H9 (cell line): Measurements from ENCODE around the gene PHLDB1. TPM values are rescaled to one million over a fixed set of nuclear protein-coding genes. Genes with fewer than 3 reads are reported as not detected.

Source experiments
- DNase-seq: peaks from one replicate; pipeline ENCODE4 v3.0.0-alpha.2; 2017
- H2AFZ ChIP-seq: one replicate; pipeline ENCODE4 v1.6.1; 2013; ENCODE audit warnings: mild to moderate bottlenecking, low read length, control low read depth, moderate library complexity
- H2AK5ac ChIP-seq: 2 replicates; pipeline ENCODE4 v1.6.1; 2013; ENCODE audit warnings: low read length, control low read depth, mixed read lengths; ENCODE audit not compliant: insufficient read length
- H2BK120ac ChIP-seq: one replicate; pipeline ENCODE4 v1.6.1; 2013; ENCODE audit warnings: low read depth, mild to moderate bottlenecking, low read length, control low read depth, inconsistent platforms; ENCODE audit not compliant: poor library complexity, severe bottlenecking
- H2BK12ac ChIP-seq: 2 replicates; pipeline ENCODE4 v1.6.1; 2013; ENCODE audit warnings: low read length, control low read depth, mixed read lengths, low read depth; ENCODE audit not compliant: insufficient read length
- H2BK15ac ChIP-seq: 2 replicates; pipeline ENCODE4 v1.6.1; 2013; ENCODE audit warnings: low read depth, low read length, control low read depth
- H2BK20ac ChIP-seq: one replicate; pipeline ENCODE4 v1.6.1; 2013; ENCODE audit warnings: low read depth, mild to moderate bottlenecking, low read length, control low read depth, inconsistent platforms; ENCODE audit not compliant: poor library complexity, severe bottlenecking
- H2BK5ac ChIP-seq: 2 replicates; pipeline ENCODE4 v1.6.1; 2013; ENCODE audit warnings: low read length, control low read depth, mixed read lengths; ENCODE audit not compliant: insufficient read length
- H3K14ac ChIP-seq: 2 replicates; pipeline ENCODE4 v1.6.1; 2013; ENCODE audit warnings: low read length, control low read depth; ENCODE audit not compliant: insufficient read depth
- H3K18ac ChIP-seq: 2 replicates; pipeline ENCODE4 v1.6.1; 2013; ENCODE audit warnings: low read depth, mild to moderate bottlenecking, mixed read lengths, low read length, control low read depth; ENCODE audit not compliant: insufficient read length
- H3K23ac ChIP-seq: 2 replicates; pipeline ENCODE4 v1.6.1; 2013; ENCODE audit warnings: low read length, control low read depth, mixed read lengths, low read depth; ENCODE audit not compliant: insufficient read length
- H3K23me2 ChIP-seq: 2 replicates; pipeline ENCODE4 v1.6.1; 2013; ENCODE audit warnings: low read depth, mild to moderate bottlenecking, mixed read lengths, low read length, control low read depth; ENCODE audit not compliant: insufficient read length, poor library complexity, severe bottlenecking
- H3K27ac ChIP-seq: 2 replicates; pipeline ENCODE4 v1.5.1; 2013; ENCODE audit warnings: low read length, control low read depth, mixed read lengths, low read depth; ENCODE audit not compliant: insufficient read length
- H3K27me3 ChIP-seq: 2 replicates; pipeline ENCODE4 v1.6.1; 2013; ENCODE audit warnings: low read length, control low read depth, inconsistent platforms; ENCODE audit not compliant: insufficient read depth
- H3K4ac ChIP-seq: 2 replicates; pipeline ENCODE4 v1.6.1; 2013; ENCODE audit warnings: low read depth, mild to moderate bottlenecking, control low read depth, inconsistent platforms, low read length, moderate library complexity
- H3K4me1 ChIP-seq: 2 replicates; pipeline ENCODE4 v1.6.1; 2013; ENCODE audit warnings: low read length, control low read depth, inconsistent platforms; ENCODE audit not compliant: insufficient read depth
- H3K4me2 ChIP-seq: 2 replicates; pipeline ENCODE4 v1.6.1; 2013; ENCODE audit warnings: low read length, control low read depth, mixed read lengths; ENCODE audit not compliant: insufficient read length, insufficient read depth
- H3K56ac ChIP-seq: 2 replicates; pipeline ENCODE4 v1.6.1; 2013; ENCODE audit warnings: low read depth, mild to moderate bottlenecking, mixed read lengths, low read length, control low read depth; ENCODE audit not compliant: insufficient read length
- H3K79me1 ChIP-seq: 2 replicates; pipeline ENCODE4 v1.6.1; 2013; ENCODE audit warnings: low read depth, mild to moderate bottlenecking, moderate library complexity, low read length, control low read depth, inconsistent platforms; ENCODE audit not compliant: insufficient read depth, poor library complexity, severe bottlenecking
- H3K79me2 ChIP-seq: 2 replicates; pipeline ENCODE4 v1.6.1; 2013; ENCODE audit warnings: low read length, control low read depth, inconsistent platforms; ENCODE audit not compliant: insufficient read depth
- H3K9ac ChIP-seq: 2 replicates; pipeline ENCODE4 v1.6.1; 2013; ENCODE audit warnings: low read length, control low read depth, mixed read lengths; ENCODE audit not compliant: insufficient read length; ENCODE audit errors: extremely low read depth
- H3K9me3 ChIP-seq: one replicate; pipeline ENCODE4 v1.6.1; 2013; ENCODE audit warnings: low read depth, low read length, inconsistent platforms; ENCODE audit not compliant: control insufficient read depth
- H3T11ph ChIP-seq: one replicate; pipeline ENCODE4 v1.6.1; 2013; ENCODE audit warnings: mild to moderate bottlenecking, low read length, control low read depth, inconsistent platforms
- H4K20me1 ChIP-seq: one replicate; pipeline ENCODE4 v1.6.1; 2013; ENCODE audit not compliant: control insufficient read depth, insufficient read length, insufficient read depth
- H4K5ac ChIP-seq: 2 replicates; pipeline ENCODE4 v1.6.1; 2013; ENCODE audit warnings: low read depth, mild to moderate bottlenecking, mixed read lengths, low read length, control low read depth; ENCODE audit not compliant: insufficient read length
- H4K8ac ChIP-seq: replicated peaks from 2 replicates; pipeline ENCODE4 v1.6.1; 2013; ENCODE audit warnings: low read length, control low read depth, mixed read lengths, low read depth; ENCODE audit not compliant: insufficient read length
- H4K91ac ChIP-seq: 2 replicates; pipeline ENCODE4 v1.6.1; 2013; ENCODE audit warnings: low read depth, mild to moderate bottlenecking, moderate library complexity, mixed read lengths, low read length, control low read depth; ENCODE audit not compliant: insufficient read length
- H3K27ac Mint-ChIP-seq, 3 experiments: 2 replicates in 2 of 3; 3 replicates in 1 of 3; pipeline ENCODE4 v1.8.0; 2020 to 2021; ENCODE audit warnings: mixed read lengths in 3 of 3, mild to moderate bottlenecking in 1 of 3, moderate library complexity in 1 of 3
- H3K27me3 Mint-ChIP-seq: 2 replicates; pipeline ENCODE4 v1.8.0; 2021; ENCODE audit warnings: low read depth, mild to moderate bottlenecking, moderate library complexity, mixed read lengths
- H3K36me3 Mint-ChIP-seq, 3 experiments: 2 replicates in 2 of 3; 3 replicates in 1 of 3; pipeline ENCODE4 v1.8.0; 2020 to 2021; ENCODE audit warnings: low read depth in 3 of 3, mixed read lengths in 3 of 3; ENCODE audit not compliant: insufficient read depth in 1 of 3
- H3K4me1 Mint-ChIP-seq, 2 experiments: 2 replicates each; pipeline ENCODE4 v1.8.0; 2020; ENCODE audit warnings: mixed read lengths in 2 of 2
- H3K4me3 Mint-ChIP-seq, 2 experiments: 2 replicates in 1 of 2; 3 replicates in 1 of 2; pipeline ENCODE4 v1.8.0; 2020 to 2021; ENCODE audit warnings: mild to moderate bottlenecking in 2 of 2, mixed read lengths in 2 of 2, moderate library complexity in 1 of 2
- H3K9me3 Mint-ChIP-seq, 2 experiments: 2 replicates in 1 of 2; 3 replicates in 1 of 2; pipeline ENCODE4 v1.8.0; 2020; ENCODE audit warnings: mild to moderate bottlenecking in 2 of 2, mixed read lengths in 2 of 2, moderate library complexity in 1 of 2
- CTCF ChIP-seq: fragments of 200-600 bp; sonication (generic); conservative IDR thresholded peaks from 3 replicates; pipeline ENCODE4 v1.8.0; 2021; ENCODE audit warnings: antibody characterized with exemption, mild to moderate bottlenecking
- WGBS: extraction: QIAGEN DNeasy Blood & Tissue Kit; methylation state at CpG from one replicate; pipeline ENCODE4 v1.1.7; 2013; ENCODE audit warnings: missing lambda C conversion rate, low lambda C conversion rate, mixed read lengths; ENCODE audit not compliant: insufficient read length; ENCODE audit errors: extremely low coverage; 5-methylcytosine and 5-hydroxymethylcytosine counted together
- total RNA-seq: library from RNA; stranded (reverse); gene quantifications from 2 replicates; pipeline ENCODE4 v1.2.1, GENCODE V29; 2021

PHLDB1 gene
- total RNA-seq, 1 experiment from 2014 or later = 56.0 TPM

GRCh38 chr11:118605116-118605867 lies 2.1 kb upstream of the PHLDB1 start:
- Histone ChIP-seq H3K27me3 (peaks cover 53% of the 10 kb centered on the region), H3K23me2 (peaks cover 12% of the 10 kb centered on the region), H3K4me1 (no peaks in the 10 kb centered on the region), H2BK5ac (no peak overlapping the region), H3K23ac (no peak overlapping the region), H3K4ac (no peak overlapping the region), H3K56ac (no peak overlapping the region), H4K91ac (no peak overlapping the region), H2BK120ac (no peak overlapping the region), H3T11ph (no peak overlapping the region), H4K20me1 (no peaks in the 10 kb centered on the region), H3K9ac (no peak overlapping the region), H3K4me2 (no peak overlapping the region), H3K18ac (no peak overlapping the region), H3K79me1 (no peaks in the 10 kb centered on the region), H2AFZ (no peak overlapping the region), H2AK5ac (no peak overlapping the region), H3K27ac (no peak overlapping the region), H3K9me3 (no peaks in the 10 kb centered on the region), H2BK20ac (no peak overlapping the region), H3K14ac (no peak overlapping the region), H3K79me2 (no peaks in the 10 kb centered on the region), H2BK12ac (no peak overlapping the region), H2BK15ac (no peak overlapping the region), H4K8ac (no peak overlapping the region), H4K5ac (no peak overlapping the region)
- H3K4me3 Mint-ChIP-seq = no peak overlapping the region
- peaks cover 31 to 41% of the 10 kb centered on the region in 2 experiments for H3K4me1 Mint-ChIP-seq
- H3K27ac Mint-ChIP-seq = no peak overlapping the region
- peaks cover 12 to 21% (median 16%) of the 10 kb centered on the region in 3 experiments; a peak in 6 of 7 replicates for H3K36me3 Mint-ChIP-seq
- peaks cover 0 to 6% of the 10 kb centered on the region in 2 experiments; a peak in 4 of 5 replicates for H3K9me3 Mint-ChIP-seq
- H3K27me3 Mint-ChIP-seq = peaks cover 75% of the 10 kb centered on the region
- no peak for DNase-seq
- WGBS = no CpG with 5 or more reads among the region's 10 CpGs
- no peak for TF ChIP-seq CTCF
